WERI-Rb-1 (cell line): ENCODE data around the gene ASB18.

Source experiments
- DNase-seq: peaks from one replicate; pipeline ENCODE4 v3.0.0-alpha.2; 2020
- H3K27ac ChIP-seq: fragments of 250-450 bp; sonication (Bioruptor Pico); 2 replicates; pipeline ENCODE4 v1.5.1; 2020; ENCODE audit warnings: mild to moderate bottlenecking, moderate library complexity
- H3K27me3 ChIP-seq: fragments of 250-450 bp; sonication (Bioruptor Pico); 2 replicates; pipeline ENCODE4 v1.5.1; 2021; ENCODE audit warnings: mild to moderate bottlenecking, low read depth, moderate library complexity; ENCODE audit not compliant: insufficient read depth, severe bottlenecking
- H3K36me3 ChIP-seq: fragments of 250-450 bp; sonication (Bioruptor Pico); 2 replicates; pipeline ENCODE4 v1.5.1; 2020; ENCODE audit warnings: mild to moderate bottlenecking, moderate library complexity
- H3K4me3 ChIP-seq: 2 replicates; pipeline ENCODE4 v1.5.1; 2011; ENCODE audit warnings: low read depth, mild to moderate bottlenecking, control low read depth, low read length
- H3K9me3 ChIP-seq: fragments of 250-450 bp; sonication (Bioruptor Pico); 2 replicates; pipeline ENCODE4 v1.5.1; 2021; ENCODE audit warnings: mild to moderate bottlenecking, moderate library complexity; ENCODE audit not compliant: severe bottlenecking
- TF ChIP-seq, protein P1 (sequence below): IDR thresholded peaks from 2 replicates; pipeline ENCODE4 v1.5.1; 2011; ENCODE audit warnings: low read depth, mild to moderate bottlenecking, control low read depth, inconsistent platforms, low read length

ASB18 gene

DNA sequence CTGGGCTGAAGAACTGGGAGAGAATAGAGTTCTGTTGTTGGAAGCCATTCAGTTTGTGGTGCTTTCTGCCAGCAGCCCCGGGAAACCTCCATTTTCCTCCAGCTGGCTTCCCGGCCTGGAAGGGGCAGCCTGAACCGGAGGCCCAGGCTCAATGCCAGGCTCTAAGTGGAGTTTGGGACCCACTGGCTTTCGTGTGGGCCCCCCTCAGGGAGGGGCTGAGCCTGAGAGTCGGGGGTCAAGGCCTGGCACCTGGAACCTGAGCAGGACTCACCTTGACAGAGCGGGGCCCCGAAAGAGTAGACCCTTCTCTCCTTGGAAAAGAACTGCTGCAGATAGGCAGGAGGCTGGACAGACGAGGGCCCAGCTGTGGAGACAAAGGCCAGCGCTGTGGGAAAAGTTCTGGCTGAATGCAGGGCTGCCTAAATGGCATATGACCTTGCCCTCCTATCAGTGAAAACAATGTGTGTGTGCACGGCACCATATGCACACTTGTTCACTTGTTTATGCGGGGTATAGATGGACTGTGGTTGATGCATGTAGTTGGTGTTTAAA, 34.8 kb upstream of the ASB18 start:
- Histone ChIP-seq H3K27me3 (peaks cover 74% of the 10 kb centered on the region), H3K9me3 (no peaks in the 10 kb centered on the region), H3K4me3 (no peak overlapping the region), H3K27ac (no peak overlapping the region), H3K36me3 (no peaks in the 10 kb centered on the region)
- DNase-seq: no peak
- TF ChIP-seq, protein P1, sequence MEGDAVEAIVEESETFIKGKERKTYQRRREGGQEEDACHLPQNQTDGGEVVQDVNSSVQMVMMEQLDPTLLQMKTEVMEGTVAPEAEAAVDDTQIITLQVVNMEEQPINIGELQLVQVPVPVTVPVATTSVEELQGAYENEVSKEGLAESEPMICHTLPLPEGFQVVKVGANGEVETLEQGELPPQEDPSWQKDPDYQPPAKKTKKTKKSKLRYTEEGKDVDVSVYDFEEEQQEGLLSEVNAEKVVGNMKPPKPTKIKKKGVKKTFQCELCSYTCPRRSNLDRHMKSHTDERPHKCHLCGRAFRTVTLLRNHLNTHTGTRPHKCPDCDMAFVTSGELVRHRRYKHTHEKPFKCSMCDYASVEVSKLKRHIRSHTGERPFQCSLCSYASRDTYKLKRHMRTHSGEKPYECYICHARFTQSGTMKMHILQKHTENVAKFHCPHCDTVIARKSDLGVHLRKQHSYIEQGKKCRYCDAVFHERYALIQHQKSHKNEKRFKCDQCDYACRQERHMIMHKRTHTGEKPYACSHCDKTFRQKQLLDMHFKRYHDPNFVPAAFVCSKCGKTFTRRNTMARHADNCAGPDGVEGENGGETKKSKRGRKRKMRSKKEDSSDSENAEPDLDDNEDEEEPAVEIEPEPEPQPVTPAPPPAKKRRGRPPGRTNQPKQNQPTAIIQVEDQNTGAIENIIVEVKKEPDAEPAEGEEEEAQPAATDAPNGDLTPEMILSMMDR: no peak

DNA sequence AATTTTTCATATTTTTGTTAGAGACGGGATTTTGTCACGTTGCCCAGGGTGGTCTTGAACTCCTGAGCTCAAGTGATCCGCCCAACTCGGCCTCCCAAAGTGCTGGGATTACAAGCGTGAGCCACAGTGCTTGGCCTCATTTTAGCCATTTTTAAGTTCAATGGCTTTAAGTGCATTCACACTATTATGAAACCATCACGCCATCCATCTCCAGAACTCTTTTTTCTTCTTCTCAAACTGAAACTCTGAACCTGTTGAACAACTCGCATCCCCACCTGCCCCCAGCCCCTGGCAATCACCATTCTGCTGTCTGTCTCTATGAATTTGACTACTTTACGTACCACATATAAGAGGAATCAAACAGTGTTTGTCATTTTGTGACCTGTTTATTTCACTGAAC, 31.3 kb upstream of the ASB18 start:
- no peak for DNase-seq
- Histone ChIP-seq H3K36me3 (no peaks in the 10 kb centered on the region), H3K4me3 (no peak overlapping the region), H3K27me3 (peaks cover 86% of the 10 kb centered on the region), H3K9me3 (no peaks in the 10 kb centered on the region), H3K27ac (no peak overlapping the region)
- TF ChIP-seq, protein P1: no peak

DNA sequence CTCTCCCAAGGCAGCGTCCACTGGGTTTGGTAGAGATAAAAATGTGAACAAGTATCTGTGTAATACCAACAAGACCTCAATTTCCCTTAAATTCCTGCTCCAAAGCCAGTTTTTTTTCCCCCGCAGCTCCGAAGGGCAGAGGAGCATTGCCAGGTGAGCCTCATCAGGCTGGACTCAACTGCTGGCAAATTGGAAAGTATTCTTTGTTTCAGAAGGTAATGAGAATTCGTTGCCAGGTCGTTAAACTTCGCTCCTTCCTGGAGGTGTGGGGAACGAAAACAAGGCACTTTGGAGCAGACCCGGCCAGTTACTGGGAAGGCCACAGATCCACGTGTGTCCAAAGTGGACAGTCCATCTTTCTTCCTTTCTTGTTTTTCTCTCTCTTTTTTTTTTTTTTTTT, 30.4 kb upstream of the ASB18 start:
- peaks cover 88% of the 10 kb centered on the region for H3K27me3 ChIP-seq
- H3K4me3 ChIP-seq: no peak overlapping the region
- TF ChIP-seq, protein P1: no peak
- H3K36me3 ChIP-seq: no peaks in the 10 kb centered on the region
- no peaks in the 10 kb centered on the region for H3K9me3 ChIP-seq
- no peak for DNase-seq
- no peak overlapping the region for H3K27ac ChIP-seq

DNA sequence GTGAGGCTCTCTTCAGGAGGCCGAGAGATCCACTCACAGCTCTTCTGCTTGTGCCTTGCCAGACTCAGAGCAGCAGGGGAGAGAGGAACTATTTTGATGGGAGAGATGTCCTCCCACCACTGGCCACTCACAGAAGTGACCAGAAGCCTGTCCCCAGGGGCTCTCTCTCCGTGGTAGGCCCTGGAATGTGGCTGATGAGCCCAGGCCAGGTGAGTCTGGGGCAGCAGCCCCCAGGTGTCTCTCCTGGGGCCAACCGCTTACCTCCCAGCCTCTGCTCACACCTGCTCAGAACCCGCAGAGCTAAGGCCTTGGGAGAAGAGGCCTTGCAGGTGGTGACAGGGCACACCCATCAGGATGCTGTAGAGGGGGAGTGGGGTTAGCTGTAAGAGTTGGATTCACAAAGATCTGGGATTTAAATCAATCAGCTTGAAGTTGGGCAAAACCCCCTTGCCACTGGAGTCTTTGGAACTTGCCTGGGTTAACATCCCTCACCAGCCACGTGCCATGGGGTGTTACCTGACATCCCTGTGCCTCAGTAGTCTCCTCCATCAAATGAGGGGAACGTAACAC, 29.1 kb upstream of the ASB18 start:
- peaks cover 88% of the 10 kb centered on the region for H3K27me3 ChIP-seq
- no peak for DNase-seq
- no peak overlapping the region for H3K4me3 ChIP-seq
- H3K27ac ChIP-seq: no peak overlapping the region
- H3K36me3 ChIP-seq: no peaks in the 10 kb centered on the region
- no peaks in the 10 kb centered on the region for H3K9me3 ChIP-seq
- TF ChIP-seq, protein P1: no peak

DNA sequence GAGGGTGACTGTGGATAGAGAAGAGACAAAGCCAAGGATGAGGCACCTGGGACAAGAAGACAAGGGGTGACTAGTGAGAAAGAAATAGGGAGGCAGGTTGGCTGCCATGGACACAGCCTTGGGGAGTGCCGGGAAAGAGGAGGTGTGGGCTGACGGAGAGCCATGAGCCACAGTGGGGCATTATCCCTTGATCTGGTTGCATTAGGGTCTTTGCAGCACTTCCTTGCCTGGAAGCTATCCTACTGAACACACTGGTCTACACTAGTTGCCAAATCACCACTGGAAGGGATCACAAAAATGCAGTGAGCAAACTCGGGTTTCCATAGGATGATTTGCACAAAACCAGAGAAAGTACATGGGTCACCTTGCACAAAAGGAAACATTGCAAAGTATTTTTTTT, 27.7 kb upstream of the ASB18 start:
- TF ChIP-seq, protein P1: no peak
- H3K9me3 ChIP-seq: no peaks in the 10 kb centered on the region
- no peak overlapping the region for H3K27ac ChIP-seq
- peaks cover 87% of the 10 kb centered on the region for H3K27me3 ChIP-seq
- no peak for DNase-seq
- H3K36me3 ChIP-seq: no peaks in the 10 kb centered on the region
- H3K4me3 ChIP-seq: no peak overlapping the region

DNA sequence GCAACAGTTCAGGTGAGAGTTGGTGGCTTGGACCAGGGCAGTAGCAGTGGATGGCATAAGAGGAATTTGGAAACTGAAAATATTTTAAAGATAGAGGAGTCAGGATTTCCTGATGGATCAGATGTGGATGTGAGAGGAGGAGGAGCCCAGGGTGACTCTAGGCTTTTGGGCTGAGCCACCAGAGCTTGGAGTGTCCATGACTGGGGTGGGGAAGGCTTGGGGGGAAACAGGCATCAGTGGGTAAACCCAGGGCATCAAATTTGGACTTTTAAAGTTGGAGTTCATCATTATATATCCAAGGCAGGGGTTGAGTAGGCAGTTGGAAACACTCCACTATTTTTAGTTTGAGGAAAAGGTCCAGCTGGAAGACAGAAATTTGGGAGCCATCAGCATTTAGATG, 27.3 kb upstream of the ASB18 start:
- Histone ChIP-seq H3K9me3 (no peaks in the 10 kb centered on the region), H3K4me3 (no peak overlapping the region), H3K36me3 (no peaks in the 10 kb centered on the region), H3K27me3 (peaks cover 86% of the 10 kb centered on the region), H3K27ac (no peak overlapping the region)
- TF ChIP-seq, protein P1: no peak
- no peak for DNase-seq
